HG02610 (cell line): ENCODE results near the gene ARHGAP15.

Source experiments
- ATAC-seq: cut with Tn5 transposase; IDR thresholded peaks from one replicate; pipeline ENCODE4 v1.9.1; 2021; ENCODE audit warnings: mild to moderate bottlenecking, moderate library complexity; ENCODE audit not compliant: unreplicated experiment

Gene ARHGAP15

DNA sequence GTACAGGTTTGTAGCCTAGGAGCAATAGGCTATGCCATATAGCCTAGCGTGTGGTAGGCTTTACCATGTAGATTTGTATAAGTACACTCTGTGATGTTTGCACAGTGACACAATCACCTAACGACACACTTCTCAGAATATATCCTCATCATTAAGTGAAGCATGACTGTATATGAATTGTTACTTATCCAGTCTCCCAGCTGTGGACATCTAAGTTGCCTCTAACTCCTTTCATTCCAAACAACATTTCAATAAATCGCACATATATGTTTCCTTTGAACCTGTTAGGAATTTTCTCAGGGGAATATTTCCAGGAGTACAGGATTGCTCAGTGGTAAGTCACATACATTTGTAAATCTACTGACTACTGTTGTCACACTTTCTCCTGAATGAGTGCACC, 90.0 kb downstream of the ARHGAP15 start:
- ATAC-seq: no peak

- ATAC-seq: no peak
Measured at GRCh38 chr2:143223556-143223955, 94.3 kb downstream of the ARHGAP15 start.

GRCh38 chr2:143225931-143226330, 96.7 kb downstream of the ARHGAP15 start:
- ATAC-seq: no peak

DNA sequence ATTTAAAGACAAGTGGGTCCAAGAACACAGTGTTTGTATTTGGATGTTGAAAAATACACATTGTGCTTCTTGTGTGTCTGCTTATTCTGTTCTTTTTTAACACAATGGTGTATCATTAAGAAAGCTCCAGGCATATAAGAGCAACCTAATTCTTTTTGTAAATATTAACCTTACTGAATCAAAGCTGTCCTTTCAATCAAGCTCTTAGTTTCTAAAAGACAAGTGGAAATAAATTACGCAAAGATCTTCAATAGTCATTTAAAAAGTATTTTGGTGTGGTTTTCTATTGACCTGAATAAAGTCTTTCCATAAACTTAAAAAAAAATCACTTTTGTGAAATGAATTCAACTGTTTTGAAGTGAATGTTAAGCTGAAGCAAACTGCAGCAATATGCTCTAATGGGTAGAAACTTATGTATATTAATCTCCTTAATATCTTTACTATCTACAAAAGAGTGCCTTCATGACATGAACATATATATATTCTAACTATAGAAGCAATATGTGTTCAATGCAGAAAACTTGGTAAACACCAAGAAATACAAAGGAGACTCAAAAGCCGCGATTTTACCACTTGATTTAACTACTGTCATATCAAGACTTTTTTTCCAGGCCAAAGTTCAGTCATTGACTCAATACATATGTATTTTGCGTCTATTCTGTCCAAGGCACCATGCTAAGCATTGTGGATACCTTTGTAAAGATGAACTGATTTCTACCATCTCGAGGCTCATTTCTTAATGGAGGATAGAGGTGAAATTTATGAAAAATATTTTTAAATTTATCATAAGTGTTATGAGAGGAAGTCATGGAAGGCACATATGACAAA, 97.7 kb downstream of the ARHGAP15 start:
- no peak for ATAC-seq

GRCh38 chr2:143229411-143229810, 100.2 kb downstream of the ARHGAP15 start:
- no peak for ATAC-seq

GRCh38 chr2:143229952-143230351, 100.7 kb downstream of the ARHGAP15 start:
- no peak for ATAC-seq

DNA sequence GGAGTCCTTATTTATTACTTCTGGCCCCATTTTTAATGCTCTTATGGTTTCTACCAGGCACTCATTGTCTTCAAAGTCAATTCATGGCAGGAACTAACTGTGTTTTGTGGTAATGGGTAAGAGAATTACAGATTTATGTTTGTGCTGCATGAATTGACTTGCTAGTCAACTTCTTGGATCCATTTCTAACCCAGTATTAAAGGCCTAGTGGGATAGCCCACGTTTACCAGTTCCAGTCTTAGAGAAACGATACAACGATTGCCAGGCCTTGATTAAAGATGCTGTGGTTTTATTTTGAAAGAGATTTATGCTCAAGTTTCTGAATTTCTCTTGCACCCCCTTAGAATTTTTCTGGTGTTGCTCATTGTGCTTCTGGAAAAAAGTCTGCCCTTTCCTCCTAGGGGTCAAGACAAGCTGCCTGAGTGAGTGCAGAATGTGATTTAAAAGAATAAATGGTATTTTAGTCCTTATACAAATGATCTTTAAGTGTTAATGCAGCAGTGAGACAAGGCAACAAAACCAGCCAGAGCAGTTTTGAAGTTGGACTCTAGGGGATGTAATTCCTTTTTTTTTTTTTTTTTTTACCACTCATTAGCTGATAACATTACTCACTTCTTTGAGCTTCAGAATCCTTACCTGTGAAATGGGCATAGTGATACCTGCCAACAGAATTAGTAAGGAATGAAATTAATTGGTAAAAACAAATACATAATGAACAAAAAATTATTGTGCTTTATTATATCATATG, 101.5 kb downstream of the ARHGAP15 start:
- no peak for ATAC-seq

- ATAC-seq: no peak
Measured at GRCh38 chr2:143231254-143231645, 102.0 kb downstream of the ARHGAP15 start.

GRCh38 chr2:143237146-143237777, 108.0 kb downstream of the ARHGAP15 start:
- no peak for ATAC-seq

GRCh38 chr2:143241403-143242088, 112.3 kb downstream of the ARHGAP15 start:
- no peak for ATAC-seq

DNA sequence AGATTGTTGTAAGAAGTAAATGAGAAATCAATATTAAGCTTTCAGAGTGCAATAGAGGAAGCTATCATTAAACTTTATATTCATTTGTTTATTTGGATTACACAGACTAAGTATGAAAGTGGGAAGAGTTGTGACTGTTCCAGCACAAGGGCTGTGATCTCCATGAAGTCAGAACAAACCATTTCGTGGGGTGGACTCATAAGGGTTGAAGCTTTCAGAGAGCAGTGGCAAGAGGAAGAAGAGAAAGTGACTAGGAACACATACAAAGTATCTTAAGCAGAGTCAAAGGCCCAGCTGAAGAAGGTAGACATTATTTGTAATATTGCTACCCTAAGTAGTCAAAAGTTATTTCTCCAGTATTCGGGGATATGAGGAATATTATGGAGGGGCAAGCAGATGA, 117.0 kb downstream of the ARHGAP15 start:
- ATAC-seq: no peak

- ATAC-seq: no peak
Measured at GRCh38 chr2:143246815-143247744, 117.9 kb downstream of the ARHGAP15 start.

DNA sequence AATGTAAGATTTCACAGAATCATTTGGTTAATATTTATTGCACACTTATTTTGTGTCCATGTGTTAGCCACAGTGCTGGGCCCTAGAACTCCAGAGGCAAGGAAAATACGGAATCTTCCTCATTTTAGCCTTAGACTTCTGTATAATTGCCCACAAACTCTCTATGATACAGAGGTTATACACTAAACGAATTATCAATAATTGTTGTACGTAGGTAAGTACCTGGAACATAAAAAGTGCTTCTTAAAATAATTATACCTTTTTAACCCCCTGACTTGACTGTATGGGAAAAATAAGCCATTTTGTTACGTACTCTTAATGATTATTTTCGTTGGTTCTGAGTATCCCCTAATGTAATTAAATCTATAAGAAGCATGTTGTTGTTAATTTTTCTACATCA, 119.4 kb downstream of the ARHGAP15 start:
- no peak for ATAC-seq

- ATAC-seq: no peak
Measured at GRCh38 chr2:143251681-143252080, 122.5 kb downstream of the ARHGAP15 start.

GRCh38 chr2:143252138-143252907, 123.1 kb downstream of the ARHGAP15 start:
- ATAC-seq: no peak

DNA sequence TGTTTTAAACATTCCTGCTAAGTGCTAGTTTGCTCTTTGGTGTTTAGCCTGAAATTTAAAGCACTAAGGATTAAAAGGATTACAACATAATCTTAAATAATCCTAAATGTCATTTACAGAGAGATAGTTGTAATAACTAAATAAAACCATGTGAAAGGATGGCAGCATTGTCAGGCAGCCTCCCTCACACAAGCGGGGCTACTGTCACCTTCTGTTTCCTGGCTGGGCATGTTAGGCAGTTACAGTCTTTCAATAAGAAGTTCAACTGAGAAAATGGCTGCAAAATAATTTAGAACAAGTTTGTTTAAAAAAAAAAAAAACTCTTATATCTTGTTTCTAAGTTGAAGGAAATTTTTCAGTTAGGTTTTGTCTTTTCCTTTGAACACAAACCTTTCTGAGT, 124.9 kb downstream of the ARHGAP15 start:
- ATAC-seq: no peak

DNA sequence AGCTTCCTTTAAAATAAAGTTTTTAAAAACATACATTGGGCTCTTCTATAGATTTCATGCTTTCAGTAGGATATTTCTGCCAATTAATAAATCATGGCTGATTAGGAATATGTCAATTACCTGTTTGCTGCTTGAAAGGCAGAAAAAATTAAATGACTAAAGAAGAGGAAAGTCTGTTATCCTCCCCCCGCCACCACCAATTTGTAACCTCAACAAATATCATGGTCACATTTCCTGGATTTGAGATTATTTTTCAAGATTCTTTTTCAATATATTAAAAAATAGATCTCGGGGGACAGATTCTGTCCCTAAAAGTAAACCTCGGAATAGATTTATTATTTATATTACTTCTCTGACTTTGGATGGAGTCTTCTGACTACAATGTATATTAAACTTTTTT, 125.9 kb downstream of the ARHGAP15 start:
- ATAC-seq: no peak

- ATAC-seq: peak; percentile 69
Measured at GRCh38 chr2:143255899-143256298, 126.7 kb downstream of the ARHGAP15 start.

DNA sequence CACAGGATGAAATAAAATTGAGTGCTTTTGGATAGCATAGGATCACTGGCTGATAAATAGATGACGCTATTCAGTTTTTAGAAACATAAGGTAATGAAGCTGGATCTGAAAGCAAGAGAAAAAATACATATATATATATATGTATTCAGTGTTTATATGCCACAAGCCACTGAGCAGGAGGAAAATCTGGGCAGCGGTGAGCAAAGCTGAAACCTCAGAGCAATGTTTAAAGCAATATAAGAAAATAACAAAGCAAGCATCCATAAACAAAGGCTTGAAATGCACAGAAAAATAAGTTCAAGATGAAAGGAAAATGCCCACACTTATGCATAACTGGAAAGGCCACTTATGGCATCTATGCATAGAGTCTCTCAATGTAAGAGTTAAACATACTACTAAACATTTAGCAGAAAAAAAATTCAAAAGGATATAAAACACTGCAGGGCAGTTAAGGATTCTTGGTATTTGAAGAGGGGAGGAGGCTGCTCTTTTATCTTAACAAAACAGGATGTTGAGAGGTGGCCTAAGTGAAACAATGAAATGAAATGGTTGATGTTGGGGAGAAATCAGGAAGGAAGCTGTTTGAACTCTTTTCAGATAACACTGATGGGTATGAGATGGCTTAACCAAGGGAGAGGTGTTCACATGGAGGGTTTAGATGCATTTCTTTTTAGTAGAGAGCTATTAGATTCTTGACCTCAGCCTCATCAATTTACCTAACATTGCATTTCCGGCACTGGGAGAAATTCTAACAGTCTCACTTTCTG, 129.1 kb downstream of the ARHGAP15 start:
- no peak for ATAC-seq
